HuH-7.5 (cell line): ENCODE results near the gene KLF3.

Experiments used
- DNase-seq: peaks from one replicate; pipeline ENCODE4 v3.0.0; 2011; ENCODE audit warnings: low spot score

The KLF3 gene

DNA sequence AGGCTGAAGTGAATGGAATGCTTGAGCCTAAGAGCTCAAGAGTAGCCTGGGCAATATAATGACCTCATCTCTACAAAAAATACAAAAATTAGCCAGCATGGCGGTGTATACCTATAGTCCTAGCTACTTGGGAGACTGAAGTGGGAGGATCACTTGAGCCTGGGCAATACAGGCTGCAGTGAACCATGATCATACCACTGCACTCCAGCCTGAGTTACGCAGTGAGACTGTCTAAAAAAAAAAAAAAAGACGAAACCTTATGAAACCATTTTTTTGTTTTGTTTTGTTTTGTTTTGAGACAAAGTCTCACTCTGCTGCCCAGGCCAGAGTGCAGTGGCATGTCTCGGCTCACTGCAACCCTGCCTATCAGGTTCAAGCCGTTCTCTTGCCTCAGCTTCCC is 81.9 kb downstream of the KLF3 start:
- no peak for DNase-seq

- DNase-seq = no peak
Measured at GRCh38 chr4:38747629-38748028, 83.6 kb downstream of the KLF3 start.

DNA sequence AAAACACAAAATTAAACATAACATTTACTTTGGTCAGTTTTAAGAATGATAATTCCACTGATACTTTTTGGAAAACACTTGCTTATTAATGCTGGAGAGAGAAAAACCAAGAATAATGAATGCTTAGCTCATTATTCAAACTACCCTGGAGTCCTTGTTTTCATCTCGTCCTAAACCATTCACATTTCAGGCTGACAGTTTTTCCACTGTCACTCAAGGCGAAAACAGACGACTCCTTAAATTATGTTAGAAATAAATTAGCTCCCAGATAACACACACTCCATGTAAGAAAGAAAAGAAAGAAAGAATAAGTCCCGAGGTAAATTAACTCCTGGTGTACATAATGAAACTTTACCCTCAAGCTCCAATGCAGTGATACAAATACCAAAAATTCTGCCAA is 85.3 kb downstream of the KLF3 start:
- DNase-seq = no peak
